ENCODE results near the gene PITPNM1.
"Not testable (repeated sequence)": the region's sequence is repeated elsewhere in the genome, so short reads cannot be mapped to it uniquely, and the experiment has no call there.

Gene PITPNM1

DNA sequence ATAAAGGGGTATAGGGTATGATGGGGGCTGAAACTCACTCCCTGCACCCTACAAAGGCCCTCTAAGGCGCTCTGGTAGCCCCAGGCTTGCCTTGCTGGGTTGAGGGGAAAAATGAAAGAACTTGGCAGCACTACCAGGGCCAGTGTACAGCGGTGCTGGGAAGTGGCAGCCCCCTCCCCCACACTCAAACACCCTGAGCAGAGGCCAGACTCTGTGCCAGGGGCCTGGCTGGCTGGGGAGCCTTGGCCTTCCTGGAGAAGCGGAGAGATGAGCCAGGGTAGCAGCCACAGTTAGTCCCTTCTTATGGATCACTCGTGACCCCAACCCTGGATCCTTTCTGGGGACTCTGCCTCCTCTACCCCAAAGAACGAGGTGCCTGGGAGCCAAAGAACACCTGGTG lies 38.8 kb downstream of the PITPNM1 start:
- DNase-seq (ENCODE audit: low read depth): no peak

DNA sequence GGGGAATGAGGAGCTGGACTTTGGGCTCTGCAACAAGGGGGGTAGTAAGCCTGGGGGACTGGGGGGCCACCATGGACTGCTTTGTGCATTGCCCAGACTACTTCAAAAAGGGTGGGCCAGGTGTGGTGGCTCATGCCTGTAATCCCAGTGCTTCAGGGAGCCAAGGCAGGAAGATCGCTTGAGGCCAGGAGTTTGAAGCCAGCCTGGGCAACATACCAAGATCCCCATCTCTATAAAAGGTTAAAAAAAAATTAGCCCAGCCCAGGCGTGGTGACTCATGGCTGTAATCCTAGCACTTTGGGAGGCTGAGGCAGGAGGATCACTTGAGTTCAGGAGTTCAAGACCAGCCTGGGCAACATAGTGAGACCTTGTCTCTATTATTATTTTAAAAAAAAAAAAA lies 39.6 kb downstream of the PITPNM1 start:
- not testable (repeated sequence) for DNase-seq (ENCODE audit: low read depth)

DNA sequence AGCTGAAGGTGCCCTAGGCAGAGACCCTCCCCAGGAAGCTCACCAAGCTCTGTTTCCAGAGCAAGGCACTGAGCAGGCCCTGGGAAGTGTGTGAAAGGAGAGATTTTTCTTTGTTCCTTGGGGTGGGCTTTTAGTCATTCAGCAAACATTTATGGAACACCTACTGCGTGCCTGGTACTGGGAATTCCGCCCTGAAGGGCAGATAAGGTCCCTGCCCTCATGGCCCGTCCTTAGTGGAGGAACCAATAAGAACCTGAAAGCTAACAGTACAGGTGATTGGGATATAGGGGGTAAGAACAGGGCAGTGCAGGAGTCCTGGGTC lies 40.0 kb downstream of the PITPNM1 start:
- no peak for DNase-seq (ENCODE audit: low read depth)

DNA sequence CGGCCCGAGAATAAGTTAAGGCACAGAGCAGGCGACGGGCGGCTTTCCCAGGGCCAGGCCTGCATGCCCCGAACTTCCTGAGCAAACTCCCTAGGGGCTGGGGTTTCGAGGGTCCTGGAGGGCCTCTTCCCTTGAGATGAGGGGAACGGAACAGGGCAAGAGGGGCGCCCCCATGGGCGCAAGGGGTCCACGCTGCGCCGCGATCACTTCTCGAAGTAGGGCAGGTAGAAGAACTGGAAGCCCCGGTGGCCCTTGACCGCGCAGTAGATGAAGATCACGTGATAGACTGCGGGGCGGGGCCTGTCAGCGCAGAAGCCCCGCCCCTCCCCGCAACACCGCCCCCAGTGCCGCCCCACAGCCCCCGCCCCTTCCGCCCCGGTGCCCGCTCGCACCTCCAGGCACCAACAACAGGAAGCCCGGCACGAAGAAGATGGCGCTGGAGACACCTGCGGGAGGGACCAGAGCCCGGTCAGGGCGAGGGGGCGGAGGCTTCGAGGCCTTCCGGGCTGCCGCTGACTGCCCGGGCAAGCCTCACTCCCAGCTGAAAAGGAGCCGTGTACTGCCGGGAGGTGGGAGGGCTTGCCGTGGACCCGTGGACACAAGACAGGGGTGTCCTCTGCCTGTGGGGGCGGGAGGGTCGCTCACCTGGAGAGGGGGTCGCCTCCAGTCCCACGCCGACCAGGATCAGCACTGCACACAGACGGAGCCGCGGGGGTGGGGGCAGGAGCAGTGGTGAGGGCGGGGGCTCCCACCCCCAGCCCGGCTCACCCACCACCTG lies 40.6 kb downstream of the PITPNM1 start:
- peak; percentile 86 for DNase-seq (ENCODE audit: low read depth)

DNA sequence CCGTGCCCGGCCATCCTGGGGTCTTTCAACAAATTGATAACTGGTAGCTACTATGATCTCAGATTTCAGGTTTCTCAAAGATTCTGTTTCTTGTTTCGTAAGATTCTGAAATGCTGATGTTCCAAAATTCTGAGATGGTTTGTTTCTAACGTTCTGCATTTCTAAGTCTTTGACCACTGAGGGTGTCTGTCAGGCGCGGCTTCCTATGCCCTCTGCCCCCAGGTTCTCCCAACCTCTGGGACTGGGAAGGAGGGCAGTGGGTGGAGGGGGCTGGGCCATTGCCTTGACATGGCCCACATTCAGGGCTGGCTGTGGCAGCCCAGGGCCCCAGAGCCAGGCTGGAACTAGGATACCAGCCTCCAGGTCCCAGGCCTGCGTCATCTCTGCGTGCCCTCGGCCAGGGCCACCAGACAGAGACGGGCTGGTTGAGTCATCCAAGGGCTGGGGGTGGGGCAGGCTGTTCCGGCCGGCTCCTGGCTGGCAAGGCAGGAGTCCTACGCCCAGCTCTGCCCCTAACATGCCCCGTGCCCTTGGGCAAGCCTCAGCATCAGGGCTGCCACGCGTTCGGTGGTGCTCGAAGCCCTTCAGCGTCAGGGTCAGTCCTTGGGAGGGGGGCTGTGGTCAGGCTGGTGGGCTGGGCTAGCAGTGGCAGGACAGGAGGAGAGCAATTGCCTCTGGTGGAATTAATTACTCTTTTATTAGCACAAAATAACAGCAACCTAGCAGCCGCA lies 41.3 kb downstream of the PITPNM1 start:
- no peak for DNase-seq (ENCODE audit: low read depth)

DNA sequence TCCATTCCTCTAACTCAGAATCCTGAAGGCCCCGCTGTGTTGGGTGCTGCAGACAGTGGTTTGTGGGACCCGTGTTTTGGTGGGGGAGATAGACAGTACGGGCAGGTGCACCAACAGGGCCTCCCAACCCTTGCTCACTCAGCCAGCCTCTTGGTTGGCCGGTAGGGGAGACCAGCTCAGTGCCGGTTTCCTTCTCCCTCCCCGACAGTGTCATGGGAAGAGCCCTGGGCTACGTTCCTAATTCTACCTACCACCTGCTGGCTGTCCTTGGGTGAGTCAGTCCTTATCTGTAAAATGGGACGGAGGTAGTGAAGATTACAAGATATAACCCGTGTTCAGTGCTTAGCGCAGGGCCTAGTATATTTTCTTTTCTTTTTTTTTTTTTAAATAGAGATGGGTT lies 42.0 kb downstream of the PITPNM1 start:
- DNase-seq (ENCODE audit: low read depth): no peak

DNA sequence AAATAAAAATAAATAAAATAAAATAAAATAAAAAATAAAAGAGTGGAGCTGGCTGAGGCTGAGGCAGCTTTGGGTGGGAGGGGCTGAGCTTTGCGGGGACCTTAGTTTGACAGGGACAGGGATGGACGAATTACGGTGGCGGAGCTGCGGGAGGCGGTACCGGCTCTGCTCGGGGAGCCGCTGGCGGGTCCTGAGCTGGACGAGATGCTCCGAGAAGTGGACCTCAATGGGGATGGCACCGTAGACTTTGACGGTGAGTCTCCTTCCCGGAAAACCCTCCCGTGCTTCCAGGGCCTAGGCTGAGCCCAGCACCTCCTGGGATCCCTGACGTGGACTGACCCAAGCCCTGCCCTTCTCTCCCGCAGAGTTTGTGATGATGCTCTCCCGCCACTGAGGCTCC lies 46.9 kb downstream of the PITPNM1 start:
- no peak for DNase-seq (ENCODE audit: low read depth)

DNA sequence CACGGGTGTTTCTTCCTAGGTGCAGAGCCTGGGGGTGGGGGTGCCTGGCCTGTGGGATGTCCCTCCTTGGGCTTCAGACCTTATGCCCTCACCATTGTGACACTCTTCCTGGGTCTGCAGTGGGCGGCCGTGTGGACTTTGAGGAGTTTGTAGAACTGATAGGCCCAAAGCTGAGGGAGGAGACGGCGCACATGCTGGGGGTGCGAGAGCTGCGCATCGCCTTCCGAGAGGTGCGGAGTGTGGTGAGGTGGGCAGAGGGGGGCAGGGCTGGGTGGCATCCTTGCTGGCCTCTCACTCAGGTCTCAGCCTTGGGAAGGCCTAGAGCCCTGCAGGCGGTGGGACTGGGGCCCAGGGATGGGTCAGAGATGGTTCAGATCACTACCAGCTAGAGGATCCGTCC lies 47.7 kb downstream of the PITPNM1 start:
- DNase-seq (ENCODE audit: low read depth): no peak

DNA sequence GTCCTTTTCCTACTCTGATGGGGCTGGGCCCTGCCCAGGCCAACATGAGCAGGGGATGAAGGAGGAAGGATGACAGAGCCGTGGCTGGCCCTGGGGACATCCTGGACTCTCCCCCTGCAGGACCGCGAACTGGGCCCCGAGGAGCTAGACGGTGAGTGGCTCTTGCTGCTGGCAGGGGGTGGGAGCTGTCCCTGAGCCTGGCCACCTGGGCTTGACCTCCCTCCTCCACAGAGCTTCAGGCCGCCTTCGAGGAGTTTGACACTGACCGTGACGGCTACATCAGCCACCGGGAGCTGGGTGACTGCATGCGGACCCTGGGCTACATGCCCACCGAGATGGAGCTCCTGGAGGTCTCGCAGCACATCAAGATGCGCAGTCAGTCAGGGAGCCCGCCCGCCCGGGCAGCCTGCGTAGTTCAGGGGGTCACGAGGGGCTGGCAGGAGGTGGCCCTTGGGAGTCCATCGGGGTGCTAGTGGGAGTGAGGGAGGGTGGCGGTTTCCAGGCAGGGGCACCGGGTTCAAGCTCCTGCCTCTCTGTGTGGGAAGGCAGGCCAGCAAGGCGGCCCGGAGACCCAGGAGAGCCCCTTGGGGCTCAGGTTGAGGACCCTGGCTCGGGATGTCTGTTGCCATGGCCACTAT lies 49.0 kb downstream of the PITPNM1 start:
- DNase-seq (ENCODE audit: low read depth): no peak

DNA sequence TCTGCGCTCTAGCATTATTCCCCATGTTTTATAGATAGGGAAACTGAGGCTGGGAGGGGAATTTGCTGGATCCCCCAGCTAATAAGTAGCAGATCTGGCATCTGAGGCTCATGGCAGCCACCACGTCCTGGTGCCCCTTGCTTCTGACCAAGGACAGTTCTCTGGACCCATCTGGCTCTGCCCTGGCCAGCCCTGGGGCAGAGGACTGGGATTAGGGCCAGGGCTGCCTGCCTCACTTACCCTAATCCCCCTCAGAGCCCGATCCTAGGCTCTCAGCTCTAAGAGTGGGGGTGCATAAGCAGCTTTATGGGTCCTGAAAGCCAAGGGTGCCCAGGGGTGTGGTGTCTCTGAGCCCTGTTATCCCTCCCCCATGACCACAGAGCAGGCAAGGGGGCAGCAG lies 50.1 kb downstream of the PITPNM1 start, which contains the start of gene CABP4:
TSS of gene CABP4 (plus strand) at position 301 of the 400 bp plus-strand sequence. CDS start at position 371, 70 bp downstream.
- DNase-seq (ENCODE audit: low read depth): no peak

DNA sequence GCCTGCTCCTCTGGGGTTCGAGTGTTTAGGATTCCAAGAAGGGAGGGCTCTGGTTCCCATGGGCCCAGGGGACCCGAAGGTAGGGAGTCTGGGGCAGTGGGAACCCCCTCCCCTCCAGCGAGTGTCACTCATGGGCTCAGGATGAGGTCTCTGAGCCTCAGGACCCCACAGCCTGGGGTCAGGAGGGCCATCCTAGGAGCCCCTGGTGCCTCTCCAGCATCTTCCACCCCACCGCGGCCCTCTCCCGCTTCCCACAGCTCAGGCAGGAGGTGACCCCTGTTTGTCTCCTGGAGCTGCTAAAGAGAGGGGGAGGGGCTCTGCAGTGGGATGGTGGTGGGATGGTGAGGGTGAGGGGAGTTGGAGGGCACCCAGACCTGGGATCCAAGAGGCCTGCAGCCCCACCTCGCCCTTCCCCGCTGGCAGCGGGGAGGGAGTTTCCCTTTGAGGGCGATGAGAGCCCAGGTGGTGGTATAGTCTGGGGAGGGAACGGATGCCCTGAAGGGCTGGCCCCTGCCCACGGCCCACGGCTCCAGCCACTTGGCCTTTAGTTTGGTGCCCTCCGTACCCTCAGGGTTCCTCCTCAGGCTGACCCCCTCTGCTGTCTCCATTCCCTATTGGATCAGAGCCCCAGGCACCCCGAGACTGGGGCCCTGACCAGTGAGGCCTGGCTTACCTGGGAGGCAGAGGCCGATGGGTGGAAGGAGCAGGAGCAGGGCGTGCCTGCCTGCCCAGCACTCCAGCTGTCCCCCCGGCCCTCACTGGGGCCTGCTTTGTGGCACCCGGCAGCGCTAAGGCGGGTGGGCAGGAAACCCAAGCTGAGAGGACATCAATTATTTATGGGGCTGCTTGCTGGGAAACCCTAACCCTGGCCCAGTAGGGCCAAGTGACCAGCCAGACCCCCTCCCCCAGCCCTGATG lies 51.1 kb downstream of the PITPNM1 start:
- no peak for DNase-seq (ENCODE audit: low read depth)

DNA sequence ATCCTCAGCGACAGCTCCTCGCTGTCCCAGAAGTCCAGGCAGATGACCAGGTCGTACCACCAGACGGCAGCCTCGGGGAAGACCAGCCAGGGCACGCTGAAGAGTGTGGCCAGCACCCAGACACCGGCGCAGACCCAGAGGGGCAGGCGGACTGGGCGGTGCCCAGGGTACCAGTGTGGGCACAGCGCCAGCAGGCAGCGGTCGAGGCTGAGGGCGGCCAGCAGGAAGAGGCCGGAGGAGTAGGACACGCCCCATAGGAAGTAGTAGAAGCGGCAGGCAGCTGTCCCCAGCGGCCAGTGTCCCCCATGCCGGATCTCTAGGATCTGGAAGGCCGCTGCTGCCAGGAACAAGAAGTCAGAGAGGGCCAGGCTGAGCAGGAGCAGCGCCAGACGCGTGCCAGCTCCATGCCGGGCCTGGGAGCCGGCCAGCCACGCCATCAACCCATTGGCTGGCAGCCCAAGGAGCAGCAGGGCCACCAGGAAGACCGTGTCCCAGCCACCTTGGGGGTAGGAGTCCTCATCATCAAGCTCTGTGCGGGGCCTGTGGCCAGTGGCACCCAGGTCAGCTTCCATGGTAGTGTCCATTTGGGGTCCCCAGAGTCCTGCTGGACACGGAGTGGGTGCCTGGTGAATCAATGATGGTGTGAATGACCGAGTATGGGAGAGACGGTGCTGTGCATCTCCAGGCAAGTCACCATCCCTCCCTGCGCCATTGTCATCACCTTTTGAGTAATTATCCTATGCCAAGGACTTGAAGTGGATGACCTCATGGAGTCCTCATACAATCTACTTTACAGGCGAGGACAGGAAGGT lies 52.8 kb downstream of the PITPNM1 start, which contains the start of gene GPR152:
TSS of gene GPR152 (minus strand) at position 589 of the 812 bp plus-strand sequence. CDS start at position 584, 5 bp downstream.
- no peak for DNase-seq (ENCODE audit: low read depth)

DNA sequence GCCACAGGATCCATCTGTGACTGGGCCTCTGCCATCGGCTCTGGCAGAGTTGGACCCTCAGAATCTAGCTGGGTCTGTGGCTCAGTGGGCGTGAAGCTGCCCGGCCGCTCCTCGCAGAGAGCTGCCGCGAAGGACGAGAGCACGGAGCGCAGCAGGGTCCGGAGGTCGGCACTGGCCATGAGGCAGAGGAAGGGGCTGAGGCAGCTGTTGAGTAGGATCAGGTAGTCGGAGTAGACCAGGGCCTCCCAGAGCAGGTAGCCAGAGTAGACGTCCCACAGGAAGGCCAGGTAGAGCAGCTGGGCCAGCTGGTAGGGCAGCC lies 53.5 kb downstream of the PITPNM1 start:
- DNase-seq (ENCODE audit: low read depth): no peak

DNA sequence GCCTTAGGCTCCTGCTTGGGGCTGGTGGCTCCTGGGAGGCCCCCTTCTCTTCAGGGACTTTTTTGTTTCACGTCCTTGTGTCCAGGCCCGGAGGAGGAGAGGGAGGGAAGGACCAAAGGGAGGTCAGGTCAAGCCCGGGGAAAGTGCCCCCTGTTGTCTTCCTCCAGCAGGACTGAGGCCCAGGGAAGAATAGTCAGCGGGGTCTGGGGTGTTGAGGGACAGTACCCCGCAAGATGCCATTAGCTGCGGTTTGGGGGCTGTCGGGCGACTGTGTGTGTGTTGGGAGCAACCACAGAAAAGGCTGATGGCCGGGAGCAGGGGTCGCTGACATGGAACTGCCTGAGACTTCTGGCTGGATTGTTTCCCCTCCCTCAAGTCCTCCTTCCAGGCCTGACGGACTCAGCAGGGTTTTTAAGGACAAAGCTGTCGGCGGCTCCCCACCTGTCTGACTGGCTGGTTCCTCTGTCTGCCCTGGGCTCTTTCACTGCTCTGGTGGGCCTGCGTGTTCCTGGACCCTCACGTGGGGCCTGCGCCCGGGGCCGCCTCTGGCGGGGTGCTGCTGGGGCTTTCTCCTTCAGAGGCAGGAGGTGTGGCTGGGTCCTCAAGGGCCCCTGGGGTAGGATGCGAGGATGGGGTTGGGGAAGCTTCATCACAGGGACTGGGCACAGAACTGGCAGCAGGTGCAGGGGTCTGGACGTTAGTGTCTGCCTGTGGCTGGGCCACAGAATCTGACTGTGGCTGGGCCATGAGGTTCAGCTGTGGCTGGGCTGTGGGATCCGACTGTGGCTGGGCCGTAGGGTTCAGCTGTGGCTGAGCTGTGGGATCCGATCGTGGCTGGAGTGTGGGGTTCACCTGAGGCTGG lies 54.1 kb downstream of the PITPNM1 start:
- DNase-seq (ENCODE audit: low read depth): no peak

DNA sequence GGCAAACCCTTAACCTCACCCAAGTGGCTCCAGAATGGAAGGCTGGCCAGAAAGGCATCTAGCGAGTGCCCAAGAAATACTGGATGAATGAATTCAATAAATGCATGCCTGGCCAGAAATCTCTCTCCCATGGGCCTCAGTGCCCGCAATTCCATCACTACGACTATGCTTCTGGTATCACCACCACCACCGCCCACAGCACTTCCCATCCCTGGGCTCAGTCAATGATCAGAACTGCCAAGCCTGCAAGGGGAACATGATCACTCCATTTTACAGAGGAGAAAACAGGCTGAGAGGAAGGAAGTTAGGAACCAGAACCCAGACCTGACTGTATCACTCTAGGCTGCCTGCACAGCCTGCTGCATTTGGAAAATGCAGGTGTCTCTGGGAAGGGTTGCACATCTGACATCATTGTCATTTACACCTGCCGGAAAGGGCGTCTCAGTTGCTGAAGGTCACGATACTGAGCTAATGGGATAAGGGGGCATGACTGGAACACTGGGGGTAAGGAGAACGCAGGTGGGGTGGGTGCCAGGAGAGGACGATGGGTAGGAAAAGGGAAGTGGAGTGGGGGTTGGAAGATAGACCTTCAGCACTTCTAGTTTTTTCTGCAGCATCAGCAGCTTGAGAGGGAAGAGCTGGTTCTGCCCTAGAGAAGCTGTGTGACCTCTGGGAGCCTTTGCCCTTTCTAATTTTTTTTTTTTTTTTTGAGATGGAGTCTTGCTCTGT lies 55.9 kb downstream of the PITPNM1 start:
- no peak for DNase-seq (ENCODE audit: low read depth)

DNA sequence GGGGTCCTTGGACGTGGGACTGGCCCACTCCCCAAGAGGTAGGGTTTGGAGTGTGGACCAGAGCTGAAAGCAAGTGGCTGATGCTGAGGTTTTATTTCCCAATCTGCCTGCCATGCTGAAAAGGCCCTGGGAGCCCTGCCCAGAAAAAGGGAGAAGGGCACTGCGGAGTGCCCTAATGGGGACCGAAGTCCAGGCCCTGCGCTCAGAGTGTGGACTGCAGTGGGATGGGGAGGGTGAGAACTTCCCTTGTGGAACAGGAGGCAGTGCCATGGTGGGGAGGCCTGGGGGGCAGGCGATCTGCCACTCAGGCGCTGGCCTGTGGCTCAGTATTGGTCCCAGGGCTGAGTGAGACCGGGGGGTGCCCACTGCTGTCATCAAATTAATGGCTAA lies 56.9 kb downstream of the PITPNM1 start:
- no peak for DNase-seq (ENCODE audit: low read depth)

DNA sequence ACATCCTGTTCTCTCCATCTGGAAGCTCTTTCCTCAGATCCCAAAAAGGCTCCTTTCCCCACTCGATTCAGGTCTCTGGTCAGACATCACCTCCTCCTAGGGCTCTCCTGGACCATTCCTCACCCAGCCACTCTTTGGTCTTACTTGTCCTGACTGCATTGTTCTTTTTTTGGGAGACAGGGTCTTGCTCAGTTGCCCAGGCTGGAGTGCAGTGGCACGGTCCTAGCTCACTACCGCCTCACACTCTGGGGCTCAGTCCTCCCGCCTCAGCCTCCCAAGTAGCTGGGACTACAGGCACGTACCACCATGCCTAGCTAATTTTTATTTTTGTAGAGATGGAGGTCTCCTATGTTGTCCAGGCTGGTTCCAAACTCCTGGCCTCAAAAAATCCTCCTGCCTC lies 59.6 kb downstream of the PITPNM1 start:
- no peak for DNase-seq (ENCODE audit: low read depth)

DNA sequence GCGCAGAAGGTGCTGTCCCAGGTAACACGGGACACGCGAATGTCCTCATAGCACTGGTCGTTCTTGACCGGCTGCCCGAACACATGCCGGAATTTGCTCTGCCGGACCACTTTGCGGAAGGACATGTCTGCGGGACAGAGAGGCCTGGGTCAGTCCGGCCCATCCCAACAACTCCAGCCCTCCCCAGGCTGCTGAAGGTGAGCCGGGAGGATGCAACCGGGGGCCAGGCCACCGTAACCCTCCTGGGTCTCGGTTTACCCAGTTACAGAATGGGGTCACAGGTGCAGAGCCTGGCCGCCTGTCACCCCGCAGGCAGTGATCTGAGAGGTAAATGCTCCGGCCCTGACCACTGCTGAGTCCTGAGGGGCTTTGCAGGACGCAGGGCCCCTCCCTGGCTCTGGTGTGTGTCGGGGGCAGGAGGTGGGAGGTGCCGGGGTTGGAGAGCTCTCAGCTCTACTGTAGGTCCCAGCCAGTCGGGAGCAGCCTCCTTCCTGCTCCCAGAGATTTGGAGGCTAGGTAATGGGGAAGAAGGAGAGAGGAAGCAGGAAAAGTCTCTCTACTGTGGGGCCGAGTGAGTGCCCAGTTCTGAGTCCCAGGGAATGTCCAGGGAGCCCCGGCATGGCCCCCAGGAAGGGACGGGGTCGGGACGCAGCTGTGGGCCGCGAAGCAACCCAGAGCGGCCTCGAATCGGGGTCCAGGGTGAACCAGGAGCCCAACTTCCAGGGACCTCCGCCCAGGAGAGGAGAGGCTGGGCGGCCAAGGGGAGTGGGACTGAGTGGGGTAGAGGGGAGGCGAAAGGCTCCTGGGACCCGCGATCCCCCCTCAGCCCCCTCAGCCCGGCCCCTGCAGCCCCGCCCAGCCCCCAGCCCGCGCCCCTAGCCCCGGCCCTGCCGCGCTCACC lies 62.4 kb downstream of the PITPNM1 start:
- DNase-seq (ENCODE audit: low read depth): no peak
